ENCODE measurements around the gene DTNB.

GRCh38 chr2:25367296-25367695, 306.1 kb downstream of the DTNB start:
- no peak for TF ChIP-seq POLR2AphosphoS5 (IDR thresholded peaks at IDR 0.05)
- TF ChIP-seq EP300 (IDR thresholded peaks at IDR 0.05; ENCODE audit: low read depth), result no peak
- TF ChIP-seq, protein P1, sequence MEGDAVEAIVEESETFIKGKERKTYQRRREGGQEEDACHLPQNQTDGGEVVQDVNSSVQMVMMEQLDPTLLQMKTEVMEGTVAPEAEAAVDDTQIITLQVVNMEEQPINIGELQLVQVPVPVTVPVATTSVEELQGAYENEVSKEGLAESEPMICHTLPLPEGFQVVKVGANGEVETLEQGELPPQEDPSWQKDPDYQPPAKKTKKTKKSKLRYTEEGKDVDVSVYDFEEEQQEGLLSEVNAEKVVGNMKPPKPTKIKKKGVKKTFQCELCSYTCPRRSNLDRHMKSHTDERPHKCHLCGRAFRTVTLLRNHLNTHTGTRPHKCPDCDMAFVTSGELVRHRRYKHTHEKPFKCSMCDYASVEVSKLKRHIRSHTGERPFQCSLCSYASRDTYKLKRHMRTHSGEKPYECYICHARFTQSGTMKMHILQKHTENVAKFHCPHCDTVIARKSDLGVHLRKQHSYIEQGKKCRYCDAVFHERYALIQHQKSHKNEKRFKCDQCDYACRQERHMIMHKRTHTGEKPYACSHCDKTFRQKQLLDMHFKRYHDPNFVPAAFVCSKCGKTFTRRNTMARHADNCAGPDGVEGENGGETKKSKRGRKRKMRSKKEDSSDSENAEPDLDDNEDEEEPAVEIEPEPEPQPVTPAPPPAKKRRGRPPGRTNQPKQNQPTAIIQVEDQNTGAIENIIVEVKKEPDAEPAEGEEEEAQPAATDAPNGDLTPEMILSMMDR (IDR thresholded peaks at IDR 0.05), result no peak
- TF ChIP-seq POLR2A (IDR thresholded peaks at IDR 0.05), result no peak
